Measurements from ENCODE around the gene ADAM10. TPM values are rescaled to one million over a fixed set of nuclear protein-coding genes. Genes with fewer than 3 reads are reported as not detected.

ADAM10 gene
- total and polyA plus RNA-seq, 2 of the 4 experiments (the other 2 are of a cell fraction) = 110 to 185 TPM

- no peak overlapping the region for H3K9ac ChIP-seq (ENCODE audit: low read depth, low read length)
- no peak overlapping the region for H3K4me2 ChIP-seq (ENCODE audit: low read depth, low read length)
- no peak overlapping the region for H2BK5ac ChIP-seq (ENCODE audit: low read depth, low read length, poor library complexity, severe bottlenecking)
- H3K27me3 ChIP-seq (ENCODE audit: control insufficient read depth, insufficient read depth, low read length) = no peaks in the 10 kb centered on the region
- BruUV-seq (replicated peaks) = no TSS peak
- H3K23ac ChIP-seq (ENCODE audit: low read depth, low read length) = no peak overlapping the region
- H2BK15ac ChIP-seq (ENCODE audit: low read depth, low read length) = no peak overlapping the region
- in situ Hi-C loops (cut with MboI; ENCODE audit: low sequenced_read_pairs) (loop anchor here (25.0 kb wide), 1 partner anchor 525 kb away; no protein-coding TSS in a partner anchor), intact Hi-C loops (cut with micrococcal nuclease) (no loop called here), dilution Hi-C loops (cut with HindIII; ENCODE audit: low sequenced_read_pairs, unreplicated experiment) (no loop called here)
- no peak overlapping the region for H2BK120ac ChIP-seq (ENCODE audit: low read depth, low read length)
- TF ChIP-seq RFX5 (IDR thresholded peaks at IDR 0.05; ENCODE audit: low read depth, low read length) (no peak), CHD1 (IDR thresholded peaks at IDR 0.05; ENCODE audit: low read depth, low read length) (no peak), CTCF (conservative IDR thresholded peaks at IDR 0.05; ENCODE audit: low read depth, low read length) (no peak), POLR2A (IDR thresholded peaks at IDR 0.05; ENCODE audit: low read depth, low read length) (no peak), CEBPB (IDR thresholded peaks at IDR 0.05; ENCODE audit: low read depth, low read length) (no peak), RCOR1 (IDR thresholded peaks at IDR 0.05; ENCODE audit: insufficient replicate concordance, low read length) (no peak), FOS (IDR thresholded peaks at IDR 0.05; ENCODE audit: low read depth, low read length) (no peak), USF2 (IDR thresholded peaks at IDR 0.05; ENCODE audit: low read depth, low read length) (no peak), SMC3 (IDR thresholded peaks at IDR 0.05; ENCODE audit: low read depth, low read length) (no peak), BHLHE40 (IDR thresholded peaks at IDR 0.05; ENCODE audit: low read depth, low read length) (no peak), ELK1 (IDR thresholded peaks at IDR 0.05; ENCODE audit: borderline replicate concordance, low read depth, low read length) (no peak), MAFK (IDR thresholded peaks at IDR 0.05; ENCODE audit: low read depth, low read length) (no peak)
- no peak overlapping the region for H3K56ac ChIP-seq (ENCODE audit: extremely low read depth, insufficient read depth, low read length)
- POLR2A ChIA-PET (ENCODE audit: unreplicated experiment) = no interaction called here
- H3K4me3 ChIP-seq (ENCODE audit: insufficient read depth, low read depth, low read length) = no peak overlapping the region
- H2AK9ac ChIP-seq (replicated peaks; ENCODE audit: low read depth, low read length, poor library complexity) = no peak overlapping the region
- no peak overlapping the region for H4K8ac ChIP-seq (ENCODE audit: low read depth in 2 of 2, low read length in 2 of 2)
- ATAC-seq (ENCODE audit: low read depth) (no peak), DNase-seq (no peak)
- no peak overlapping the region for H3K18ac ChIP-seq (ENCODE audit: low read depth, low read length)
- H2AFZ ChIP-seq (replicated peaks; ENCODE audit: low read length, poor library complexity) = no peak overlapping the region
- H3K79me1 ChIP-seq (ENCODE audit: low read depth in 1 of 2, low read length in 2 of 2) = no peaks in the 10 kb centered on the region
- H2AK5ac ChIP-seq (ENCODE audit: low read depth, low read length) = no peak overlapping the region
- H3K14ac ChIP-seq (replicated peaks; ENCODE audit: low read depth, low read length) = no peak overlapping the region
- no peaks in the 10 kb centered on the region for H3K9me1 ChIP-seq (ENCODE audit: insufficient read depth, low read length)
- H3K4ac ChIP-seq (ENCODE audit: low read depth, low read length) = no peak overlapping the region
- peaks cover 6% of the 10 kb centered on the region for H3K9me3 ChIP-seq (ENCODE audit: control insufficient read depth, insufficient read depth, low read length)
- no peak overlapping the region for H4K5ac ChIP-seq (ENCODE audit: low read depth, low read length)
- no peaks in the 10 kb centered on the region for H3K36me3 ChIP-seq (ENCODE audit: control insufficient read depth, insufficient read depth, low read length)
- H3K4me1 ChIP-seq (ENCODE audit: control insufficient read depth, insufficient read depth, low read length) = no peaks in the 10 kb centered on the region
- CTCF ChIA-PET = interaction anchor here (0.9 kb wide), 1 partner anchor 492 kb away, joined by 3 read pairs; no protein-coding TSS in a partner anchor
- H2BK20ac ChIP-seq (ENCODE audit: low read depth, low read length) = no peak overlapping the region
- no peak overlapping the region for H3K27ac ChIP-seq (ENCODE audit: insufficient read depth, low read length)
- H4K20me1 ChIP-seq (ENCODE audit: insufficient read depth, low read length) = no peaks in the 10 kb centered on the region
- H4K91ac ChIP-seq (ENCODE audit: insufficient read depth, low read depth, low read length) = no peak overlapping the region
Observed at GRCh38 chr15:58762285-58762684, 12.8 kb upstream of the ADAM10 start.
